Measurements from ENCODE around the gene LDLRAD3.
"Not testable (repeated sequence)": the region's sequence is repeated elsewhere in the genome, so short reads cannot be mapped to it uniquely, and the experiment has no call there.

- TF ChIP-seq, protein P1, sequence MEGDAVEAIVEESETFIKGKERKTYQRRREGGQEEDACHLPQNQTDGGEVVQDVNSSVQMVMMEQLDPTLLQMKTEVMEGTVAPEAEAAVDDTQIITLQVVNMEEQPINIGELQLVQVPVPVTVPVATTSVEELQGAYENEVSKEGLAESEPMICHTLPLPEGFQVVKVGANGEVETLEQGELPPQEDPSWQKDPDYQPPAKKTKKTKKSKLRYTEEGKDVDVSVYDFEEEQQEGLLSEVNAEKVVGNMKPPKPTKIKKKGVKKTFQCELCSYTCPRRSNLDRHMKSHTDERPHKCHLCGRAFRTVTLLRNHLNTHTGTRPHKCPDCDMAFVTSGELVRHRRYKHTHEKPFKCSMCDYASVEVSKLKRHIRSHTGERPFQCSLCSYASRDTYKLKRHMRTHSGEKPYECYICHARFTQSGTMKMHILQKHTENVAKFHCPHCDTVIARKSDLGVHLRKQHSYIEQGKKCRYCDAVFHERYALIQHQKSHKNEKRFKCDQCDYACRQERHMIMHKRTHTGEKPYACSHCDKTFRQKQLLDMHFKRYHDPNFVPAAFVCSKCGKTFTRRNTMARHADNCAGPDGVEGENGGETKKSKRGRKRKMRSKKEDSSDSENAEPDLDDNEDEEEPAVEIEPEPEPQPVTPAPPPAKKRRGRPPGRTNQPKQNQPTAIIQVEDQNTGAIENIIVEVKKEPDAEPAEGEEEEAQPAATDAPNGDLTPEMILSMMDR (IDR thresholded peaks at IDR 0.05), result not testable (repeated sequence)
- not testable (repeated sequence) for TF ChIP-seq ZFX (IDR thresholded peaks at IDR 0.05; ENCODE audit: borderline replicate concordance)
Observed at GRCh38 chr11:36045945-36046344, 102.1 kb downstream of the LDLRAD3 start.

All from 22Rv1 (cell line).